ENCODE data around the gene STARD10.

GRCh38 chr11:72776844-72777754 lies 16.7 kb downstream of the STARD10 start:
- TF ChIP-seq CTCF (IDR thresholded peaks at IDR 0.05) (no peak), EP300 (IDR thresholded peaks at IDR 0.05) (no peak), POLR2A (IDR thresholded peaks at IDR 0.05) (no peak)
